Mesenchymal stem cell (in vitro differentiated cells and primary cell): ENCODE measurements around the gene SCNN1A.

Experiments
- DNase-seq: peaks from one replicate; pipeline ENCODE4 v3.0.0-alpha.2; 2013
- H2AFZ ChIP-seq: one replicate; pipeline ENCODE4 v1.6.1; 2013; ENCODE audit warnings: low read depth, mild to moderate bottlenecking, control low read depth, inconsistent platforms, low read length, moderate library complexity
- H2AK5ac ChIP-seq: 2 replicates; pipeline ENCODE4 v1.6.1; 2013; ENCODE audit warnings: low read length, moderate library complexity, mild to moderate bottlenecking, inconsistent platforms; ENCODE audit not compliant: severe bottlenecking
- H2BK120ac ChIP-seq: one replicate; pipeline ENCODE4 v1.6.1; 2013; ENCODE audit warnings: low read depth, mild to moderate bottlenecking, inconsistent platforms, low read length, moderate library complexity
- H2BK12ac ChIP-seq, 2 experiments: one replicate each; pipeline ENCODE4 v1.6.1; 2013; ENCODE audit warnings: inconsistent platforms in 2 of 2, low read length in 2 of 2, mild to moderate bottlenecking in 2 of 2, moderate library complexity in 2 of 2, control low read depth in 1 of 2
- H2BK15ac ChIP-seq: one replicate; pipeline ENCODE4 v1.6.1; 2013; ENCODE audit warnings: mild to moderate bottlenecking, low read depth, inconsistent platforms; ENCODE audit not compliant: poor library complexity, severe bottlenecking
- H2BK5ac ChIP-seq: 2 replicates; pipeline ENCODE4 v1.6.1; 2013; ENCODE audit warnings: low read depth, mild to moderate bottlenecking, low read length, control low read depth, inconsistent platforms; ENCODE audit not compliant: poor library complexity, severe bottlenecking
- H3K14ac ChIP-seq, 2 experiments: one replicate each; pipeline ENCODE4 v1.6.1; 2013; ENCODE audit warnings: inconsistent platforms in 2 of 2, low read length in 2 of 2, control low read depth in 1 of 2, mild to moderate bottlenecking in 1 of 2, moderate library complexity in 1 of 2
- H3K18ac ChIP-seq, 2 experiments: one replicate each; pipeline ENCODE4 v1.6.1; 2013; ENCODE audit warnings: inconsistent platforms in 2 of 2, low read length in 2 of 2, control low read depth in 1 of 2, low read depth in 1 of 2, mild to moderate bottlenecking in 1 of 2
- H3K23ac ChIP-seq, 2 experiments: one replicate each; pipeline ENCODE4 v1.6.1; 2013; ENCODE audit warnings: inconsistent platforms in 2 of 2, low read length in 2 of 2, mild to moderate bottlenecking in 2 of 2, moderate library complexity in 2 of 2, control low read depth in 1 of 2
- H3K27ac ChIP-seq: 2 replicates; pipeline ENCODE4 v1.5.1; 2013; ENCODE audit warnings: mild to moderate bottlenecking, moderate library complexity, low read length, control low read depth, inconsistent platforms; ENCODE audit not compliant: poor library complexity, severe bottlenecking
- H3K27me3 ChIP-seq, 2 experiments: 2 replicates each; pipeline versions ENCODE4 v1.6.1 to v1.7.0; 2013; ENCODE audit warnings: low read length in 2 of 2, mild to moderate bottlenecking in 2 of 2, moderate library complexity in 2 of 2, control low read depth in 1 of 2, inconsistent platforms in 1 of 2; ENCODE audit not compliant: control insufficient read depth in 1 of 2, insufficient read depth in 1 of 2
- H3K36me3 ChIP-seq, 2 experiments: 2 replicates each; pipeline versions ENCODE4 v1.6.1 to v1.7.0; 2013; ENCODE audit warnings: low read length in 2 of 2, control low read depth in 1 of 2, inconsistent platforms in 1 of 2, low read depth in 1 of 2, mild to moderate bottlenecking in 1 of 2; ENCODE audit not compliant: insufficient read depth in 2 of 2, control insufficient read depth in 1 of 2
- H3K4ac ChIP-seq, 2 experiments: one replicate each; pipeline ENCODE4 v1.6.1; 2013; ENCODE audit warnings: inconsistent platforms in 2 of 2, low read length in 2 of 2, mild to moderate bottlenecking in 2 of 2, moderate library complexity in 2 of 2, control low read depth in 1 of 2, low read depth in 1 of 2
- H3K4me1 ChIP-seq: 2 replicates; pipeline ENCODE4 v1.6.1; 2013; ENCODE audit warnings: low read depth, low read length, control low read depth; ENCODE audit not compliant: control insufficient read depth, insufficient read depth
- H3K4me2 ChIP-seq: 2 replicates; pipeline ENCODE4 v1.6.1; 2013; ENCODE audit warnings: low read length, mild to moderate bottlenecking, inconsistent platforms; ENCODE audit not compliant: poor library complexity, severe bottlenecking
- H3K4me3 ChIP-seq, 2 experiments: 2 replicates each; pipeline versions ENCODE4 v1.5.1 to v1.7.0; 2013; ENCODE audit warnings: low read length in 2 of 2, mild to moderate bottlenecking in 2 of 2, control low read depth in 1 of 2, low read depth in 1 of 2; ENCODE audit not compliant: insufficient read depth in 1 of 2
- H3K79me1 ChIP-seq: replicated peaks from 2 replicates; pipeline ENCODE4 v1.6.1; 2013; ENCODE audit warnings: mild to moderate bottlenecking, control low read depth, low read length, inconsistent platforms; ENCODE audit not compliant: poor library complexity, severe bottlenecking
- H3K9ac ChIP-seq: 2 replicates; pipeline ENCODE4 v1.7.0; 2013; ENCODE audit warnings: mild to moderate bottlenecking, low read length, moderate library complexity
- H3K9me3 ChIP-seq: 2 replicates; pipeline ENCODE4 v1.7.0; 2013; ENCODE audit warnings: mild to moderate bottlenecking, low read length; ENCODE audit not compliant: control insufficient read depth
- H4K8ac ChIP-seq: one replicate; pipeline ENCODE4 v1.6.1; 2013; ENCODE audit warnings: inconsistent platforms, mild to moderate bottlenecking, low read length, moderate library complexity
- H4K91ac ChIP-seq: one replicate; pipeline ENCODE4 v1.6.1; 2013; ENCODE audit warnings: mild to moderate bottlenecking, low read length, inconsistent platforms
- WGBS: methylation state at CpG from one replicate; pipeline ENCODE4 v1.1.7; 2013; ENCODE audit warnings: mixed read lengths; 5-methylcytosine and 5-hydroxymethylcytosine counted together

The SCNN1A gene

DNA sequence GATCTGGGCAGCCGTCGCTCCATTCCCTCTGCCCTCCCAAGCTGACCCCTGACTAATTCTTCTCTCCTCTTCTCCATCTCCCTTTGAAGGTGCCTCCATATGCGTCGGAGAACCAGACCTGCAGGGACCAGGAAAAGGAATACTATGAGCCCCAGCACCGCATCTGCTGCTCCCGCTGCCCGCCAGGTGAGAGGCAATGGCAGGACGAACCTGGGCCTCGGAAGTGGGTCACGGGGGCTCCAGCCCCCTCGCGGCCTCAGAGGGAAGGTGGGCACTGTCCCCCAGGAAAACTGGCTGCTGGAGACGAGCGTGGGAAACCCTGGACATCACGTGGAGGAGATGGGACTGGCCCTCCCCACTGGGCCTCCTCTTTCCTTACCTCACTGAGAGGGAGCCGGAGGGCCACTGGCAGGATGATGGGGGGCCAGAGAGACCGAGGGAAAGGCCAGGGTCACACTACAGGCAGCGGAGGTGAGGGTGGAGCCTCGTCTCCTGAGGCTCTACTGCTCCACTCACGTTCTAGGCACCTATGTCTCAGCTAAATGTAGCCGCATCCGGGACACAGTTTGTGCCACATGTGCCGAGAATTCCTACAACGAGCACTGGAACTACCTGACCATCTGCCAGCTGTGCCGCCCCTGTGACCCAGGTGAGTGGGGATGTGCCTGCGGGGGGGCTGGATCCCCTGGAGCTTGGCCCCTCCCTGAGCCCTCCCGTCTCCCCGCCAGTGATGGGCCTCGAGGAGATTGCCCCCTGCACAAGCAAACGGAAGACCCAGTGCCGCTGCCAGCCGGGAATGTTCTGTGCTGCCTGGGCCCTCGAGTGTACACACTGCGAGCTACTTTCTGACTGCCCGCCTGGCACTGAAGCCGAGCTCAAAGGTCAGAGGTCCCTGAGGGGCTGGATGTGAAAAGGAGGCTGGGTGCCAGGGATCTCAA lies 9.4 kb upstream of the SCNN1A start:
- no peaks in the 10 kb centered on the region for H3K9me3 ChIP-seq
- no peak overlapping the region for H3K4me2 ChIP-seq
- H3K36me3 ChIP-seq = peaks cover 0 to 44% of the 10 kb centered on the region in 2 experiments
- H2AK5ac ChIP-seq = no peak overlapping the region
- peak overlapping the region; percentile 99 for H2BK15ac ChIP-seq
- H3K27me3 ChIP-seq = no peaks in the 10 kb centered on the region
- peak overlapping the region; percentile 100 for H4K91ac ChIP-seq
- H3K4me1 ChIP-seq = peaks cover 11% of the 10 kb centered on the region
- peak overlapping the region; percentile 93 for H4K8ac ChIP-seq
- no peaks in the 10 kb centered on the region for H3K79me1 ChIP-seq
- H3K4ac ChIP-seq = peak overlapping the region; percentile 99
- peak overlapping the region; percentile 96 for H3K9ac ChIP-seq
- H2BK5ac ChIP-seq = no peak overlapping the region
- H3K27ac ChIP-seq = no peak overlapping the region
- H2BK120ac ChIP-seq = peak overlapping the region; percentile 100
- no peak for DNase-seq
- H3K18ac ChIP-seq = peak overlapping the region; percentile 99 to 100
- 96% methylated on average over 36 of the region's 36 CpGs for WGBS
- H3K4me3 ChIP-seq = peak overlapping the region in 1 of 2 experiments; percentile 96
- peak overlapping the region; percentile 37 to 99 for H3K14ac ChIP-seq
- H2AFZ ChIP-seq = no peak overlapping the region
- H2BK12ac ChIP-seq = peak overlapping the region; percentile 91 to 97
- peak overlapping the region in 1 of 2 experiments; percentile 94 for H3K23ac ChIP-seq

DNA sequence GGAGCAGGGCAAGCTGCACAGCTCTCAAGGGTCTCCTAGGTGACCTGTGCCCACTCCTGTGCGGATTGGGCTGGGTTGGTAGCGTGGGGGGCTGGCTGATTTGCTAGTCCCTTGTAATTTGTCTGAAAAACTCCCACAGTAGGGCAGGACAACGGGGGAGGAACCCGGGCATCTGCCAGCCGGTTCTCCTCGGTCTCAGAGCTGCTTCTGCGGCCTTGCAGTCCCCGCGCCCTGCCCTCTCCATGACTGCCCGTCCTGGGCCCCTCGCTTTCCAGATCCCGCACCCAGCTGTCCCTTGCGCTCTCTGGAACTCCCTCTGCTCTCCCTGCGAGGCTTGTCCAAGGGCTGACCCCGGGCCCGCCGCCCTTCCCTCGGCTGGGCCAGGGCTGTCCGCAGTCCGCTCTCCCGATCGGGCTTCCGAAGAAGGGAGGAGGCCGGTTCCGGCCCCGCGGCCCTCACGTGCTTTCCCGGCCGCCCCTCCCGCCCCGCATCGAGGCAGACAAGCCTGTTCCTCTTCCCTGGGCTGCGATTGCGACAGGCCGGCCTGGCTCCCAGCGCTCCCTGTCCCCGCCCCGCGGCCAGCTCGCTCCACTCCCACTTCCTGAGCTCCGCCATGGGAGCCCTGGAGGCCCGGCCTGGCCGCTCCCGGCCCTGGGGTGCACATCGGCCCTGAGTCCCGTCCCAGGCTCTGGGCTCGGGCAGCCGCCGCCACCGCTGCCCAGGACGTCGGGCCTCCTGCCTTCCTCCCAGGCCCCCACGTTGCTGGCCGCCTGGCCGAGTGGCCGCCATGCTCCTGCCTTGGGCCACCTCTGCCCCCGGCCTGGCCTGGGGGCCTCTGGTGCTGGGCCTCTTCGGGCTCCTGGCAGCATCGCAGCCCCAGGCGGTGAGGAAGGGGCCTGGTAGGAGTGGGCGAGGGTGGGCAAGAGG lies 8.5 kb upstream of the SCNN1A start, which contains the start of gene LTBR:
LTBR (plus strand) TSS at position 591 of the 927 bp plus-strand sequence; CDS start at position 788, 197 bp downstream.
- Histone ChIP-seq H3K4me1 (peaks cover 11% of the 10 kb centered on the region), H3K4me2 (no peak within 1 kb of the TSS), H3K27me3 (no peaks in the 10 kb centered on the region), H3K14ac (peak within 1 kb of the TSS; percentile 37 to 99), H4K91ac (peak within 1 kb of the TSS; percentile 100), H4K8ac (peak within 1 kb of the TSS; percentile 93), H3K36me3 (peaks cover 0 to 37% of the 10 kb centered on the region in 2 experiments), H2BK5ac (no peak within 1 kb of the TSS), H3K18ac (peak within 1 kb of the TSS; percentile 99 to 100), H3K4me3 (peak within 1 kb of the TSS in 1 of 2 experiments; percentile 96), H2AK5ac (no peak within 1 kb of the TSS), H3K9ac (peak within 1 kb of the TSS; percentile 96), H2BK15ac (peak within 1 kb of the TSS; percentile 99), H2BK12ac (peak within 1 kb of the TSS; percentile 91 to 98), H2AFZ (no peak within 1 kb of the TSS), H2BK120ac (peak within 1 kb of the TSS; percentile 100), H3K27ac (no peak within 1 kb of the TSS), H3K4ac (peak within 1 kb of the TSS; percentile 99 to 100), H3K79me1 (no peaks in the 10 kb centered on the region), H3K23ac (peak within 1 kb of the TSS in 1 of 2 experiments; percentile 94), H3K9me3 (no peaks in the 10 kb centered on the region)
- DNase-seq = peak; percentile 95
- 31% methylated on average over 54 of the region's 62 CpGs for WGBS

- Histone ChIP-seq H4K8ac (peak overlapping the region; percentile 92), H3K4me1 (peaks cover 11% of the 10 kb centered on the region), H2BK15ac (peak overlapping the region; percentile 55), H3K27ac (no peak overlapping the region), H3K23ac (peak overlapping the region in 1 of 2 experiments; percentile 28), H2AFZ (no peak overlapping the region), H3K79me1 (no peaks in the 10 kb centered on the region), H3K27me3 (no peaks in the 10 kb centered on the region), H3K9me3 (no peaks in the 10 kb centered on the region), H3K4ac (peak overlapping the region; percentile 97 to 100), H3K14ac (peak overlapping the region in 1 of 2 experiments; percentile 99), H3K4me3 (peak overlapping the region in 1 of 2 experiments; percentile 96), H3K4me2 (no peak overlapping the region), H2AK5ac (no peak overlapping the region), H2BK120ac (peak overlapping the region; percentile 90), H3K36me3 (peaks cover 0 to 29% of the 10 kb centered on the region in 2 experiments), H3K18ac (peak overlapping the region; percentile 99 to 100), H2BK5ac (no peak overlapping the region), H4K91ac (peak overlapping the region; percentile 96), H3K9ac (peak overlapping the region; percentile 96), H2BK12ac (peak overlapping the region; percentile 83 to 98)
- no peak for DNase-seq
- WGBS = 89% methylated on average over 4 of the region's 6 CpGs
Observed at GRCh38 chr12:6382982-6383381, 7.6 kb upstream of the SCNN1A start.
